ENCODE measurements around the gene GNG13. TPM values are rescaled to one million over a fixed set of nuclear protein-coding genes. Genes with fewer than 3 reads are reported as not detected.

Gene GNG13
- not detected for polyA plus RNA-seq (ENCODE audit: low read depth in 6 of 6)

DNA sequence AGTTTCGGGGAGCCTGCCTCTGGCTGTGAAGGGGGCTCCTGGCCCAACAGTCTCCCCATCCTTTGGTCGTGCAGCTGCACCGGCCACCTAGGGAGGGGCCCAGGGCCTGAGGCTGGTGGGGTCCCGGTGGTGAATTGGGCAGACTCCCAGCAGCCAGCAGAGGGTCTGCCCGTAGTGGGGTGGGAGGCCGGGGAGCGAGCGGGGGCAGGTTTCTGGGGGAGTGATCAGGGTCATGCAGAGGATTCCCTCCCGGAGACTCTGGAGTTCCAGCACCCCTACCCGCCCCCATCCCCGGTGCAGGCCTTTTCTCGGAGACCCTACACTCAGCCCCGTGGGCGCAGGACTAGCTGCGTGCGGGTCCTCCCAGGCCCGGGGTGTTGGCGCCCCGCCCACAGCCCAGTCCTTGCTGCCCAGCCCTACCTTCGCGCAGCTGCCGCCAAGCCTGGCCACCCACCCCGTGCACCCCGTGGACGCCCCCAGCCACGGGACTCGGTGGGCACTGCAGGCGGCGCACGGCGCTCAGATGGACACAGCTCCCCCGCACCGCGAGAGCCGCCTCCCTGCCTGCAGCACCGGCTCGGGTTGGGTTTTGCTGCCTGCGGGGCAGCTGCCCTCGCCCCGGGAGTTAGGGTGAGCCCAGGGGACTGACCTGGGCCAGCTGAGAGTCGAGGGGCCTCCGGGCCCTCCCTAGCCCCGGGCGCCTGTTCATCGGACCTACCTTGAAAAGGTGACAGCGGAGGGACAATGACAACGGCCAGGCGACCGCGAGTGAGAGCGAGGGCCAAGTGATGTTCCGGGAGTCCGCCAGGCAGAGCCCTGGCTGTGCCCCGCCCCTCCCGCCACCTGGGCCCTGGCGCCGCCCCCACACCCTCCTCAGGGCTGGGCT, at the start of gene GNG13:
GNG13 (minus strand) TSS at position 787 of the 886 bp plus-strand sequence. CDS start 1,657 bp downstream, outside the sequence.
- peaks cover 0 to 8% of the 10 kb centered on the region in 2 donors for H3K36me3 Mint-ChIP-seq
- ATAC-seq (ENCODE audit: low read depth in 2 of 2) = no peak

DNA sequence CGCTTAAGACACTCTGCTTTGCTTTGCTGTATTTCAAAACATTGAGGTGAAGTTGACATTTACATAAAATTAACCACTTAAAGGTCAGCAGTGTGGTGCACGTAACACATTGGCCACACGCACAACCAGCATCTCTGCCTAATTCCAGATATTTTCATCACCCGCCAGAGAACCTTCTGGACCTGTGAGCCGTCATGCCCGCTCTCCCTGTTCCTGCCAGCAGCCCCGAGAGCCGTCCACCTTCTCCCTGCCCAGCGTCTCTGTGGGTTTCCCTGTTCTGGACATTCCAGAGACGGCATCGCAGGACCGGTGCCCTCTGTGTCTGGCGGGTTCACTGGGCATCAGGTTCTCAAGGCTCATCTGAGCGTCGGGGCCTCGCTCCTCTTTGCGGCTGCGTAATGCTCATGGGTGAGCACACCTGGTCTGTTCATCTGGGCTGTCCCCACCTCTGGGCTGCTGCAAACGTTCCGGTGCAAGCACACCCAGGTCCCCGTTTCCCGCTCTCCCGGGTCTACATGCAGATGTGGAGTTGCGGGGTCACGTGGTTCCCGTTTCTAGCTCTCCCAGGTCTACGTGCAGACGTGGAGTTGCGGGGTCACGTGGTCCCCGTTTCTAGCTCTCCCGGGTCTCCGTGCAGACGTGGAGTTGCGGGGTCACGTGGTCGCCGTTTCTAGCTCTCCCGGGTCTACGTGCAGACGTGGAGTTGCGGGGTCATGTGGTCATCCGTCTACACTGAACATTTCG, 48.1 kb upstream of the GNG13 start:
- no peak for DNase-seq
- ATAC-seq (ENCODE audit: low read depth in 2 of 2) = no peak
- H3K36me3 Mint-ChIP-seq = no peaks in the 10 kb centered on the region
- H3K9me3 Mint-ChIP-seq = peaks cover 0 to 2% (median 0%) of the 10 kb centered on the region in 7 donors
- H3K4me3 Mint-ChIP-seq = no peak overlapping the region
- no peaks in the 10 kb centered on the region for H3K27me3 Mint-ChIP-seq
- H3K27ac Mint-ChIP-seq = peak overlapping the region in 2 of 6 donors; percentile 59 to 78
- H3K4me1 Mint-ChIP-seq = peaks cover 0 to 4% (median 3%) of the 10 kb centered on the region in 3 donors

More for the DNA sequence above, at the start of gene GNG13:
- H3K27ac Mint-ChIP-seq = no peak within 1 kb of the TSS
- no peak for DNase-seq
- H3K9me3 Mint-ChIP-seq = peaks cover 0 to 3% (median 0%) of the 10 kb centered on the region in 7 donors
- no peaks in the 10 kb centered on the region for H3K4me1 Mint-ChIP-seq
- peaks cover 0 to 35% (median 8%) of the 10 kb centered on the region in 3 donors for H3K27me3 Mint-ChIP-seq
- H3K4me3 Mint-ChIP-seq = peak within 1 kb of the TSS in 1 of 8 donors; percentile 52

GRCh38 chr16:847681-848445, 47.3 kb upstream of the GNG13 start:
- peaks cover 0 to 2% (median 0%) of the 10 kb centered on the region in 7 donors for H3K9me3 Mint-ChIP-seq
- H3K27ac Mint-ChIP-seq = peak overlapping the region in 1 of 6 donors; percentile 10
- no peaks in the 10 kb centered on the region for H3K4me1 Mint-ChIP-seq
- no peak for DNase-seq
- H3K4me3 Mint-ChIP-seq = no peak overlapping the region
- no peaks in the 10 kb centered on the region for H3K36me3 Mint-ChIP-seq
- no peak for ATAC-seq (ENCODE audit: low read depth in 2 of 2)
- no peaks in the 10 kb centered on the region for H3K27me3 Mint-ChIP-seq

- peaks cover 0 to 2% (median 0%) of the 10 kb centered on the region in 7 donors for H3K9me3 Mint-ChIP-seq
- no peaks in the 10 kb centered on the region for H3K4me1 Mint-ChIP-seq
- H3K27ac Mint-ChIP-seq = no peak overlapping the region
- no peak overlapping the region for H3K4me3 Mint-ChIP-seq
- H3K27me3 Mint-ChIP-seq = no peaks in the 10 kb centered on the region
- ATAC-seq (ENCODE audit: low read depth in 2 of 2) (no peak), DNase-seq (no peak)
- no peaks in the 10 kb centered on the region for H3K36me3 Mint-ChIP-seq
These were observed 46.6 kb upstream of the GNG13 start for GRCh38 chr16:847151-847550.

- Mint-ChIP-seq H3K9me3 (peaks cover 0 to 2% (median 0%) of the 10 kb centered on the region in 7 donors), H3K4me1 (no peaks in the 10 kb centered on the region), H3K36me3 (no peaks in the 10 kb centered on the region), H3K27me3 (no peaks in the 10 kb centered on the region), H3K27ac (peak overlapping the region in 2 of 6 donors; percentile 26 to 59), H3K4me3 (peak overlapping the region in 1 of 8 donors; percentile 15)
- ATAC-seq (ENCODE audit: low read depth in 2 of 2) (no peak), DNase-seq (no peak)
These were observed 44.8 kb upstream of the GNG13 start for GRCh38 chr16:845351-845745.

- Mint-ChIP-seq H3K27me3 (no peaks in the 10 kb centered on the region), H3K9me3 (no peaks in the 10 kb centered on the region), H3K36me3 (no peaks in the 10 kb centered on the region), H3K4me1 (no peaks in the 10 kb centered on the region), H3K4me3 (no peak overlapping the region), H3K27ac (peak overlapping the region in 1 of 6 donors; percentile 53)
- DNase-seq (no peak), ATAC-seq (ENCODE audit: low read depth in 2 of 2) (no peak)
These were observed 44.3 kb upstream of the GNG13 start for GRCh38 chr16:844638-845350.

DNA sequence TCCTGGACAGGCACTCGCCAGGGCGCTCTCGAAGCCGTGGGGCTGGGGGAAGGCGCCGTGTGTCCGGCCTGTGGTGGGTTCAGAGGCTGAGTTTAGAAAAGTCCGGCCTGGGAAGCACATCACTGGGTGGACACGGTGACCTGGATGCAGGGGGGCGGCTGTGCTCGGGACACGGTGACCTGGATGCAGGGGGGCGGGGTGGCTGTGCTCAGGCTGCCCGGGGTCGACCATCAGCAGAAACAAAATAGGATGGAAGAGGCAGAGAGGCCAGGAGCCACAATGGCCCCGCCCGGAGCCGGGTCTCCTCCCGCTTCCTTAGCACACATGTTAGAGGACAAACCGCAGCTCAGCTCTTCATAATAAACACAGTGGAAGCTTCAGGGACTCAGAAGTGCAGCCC, 43.2 kb upstream of the GNG13 start:
- Mint-ChIP-seq H3K36me3 (no peaks in the 10 kb centered on the region), H3K4me1 (no peaks in the 10 kb centered on the region), H3K27me3 (no peaks in the 10 kb centered on the region)

GRCh38 chr16:842711-843560, 42.4 kb upstream of the GNG13 start:
- Mint-ChIP-seq H3K9me3 (peaks cover 0 to 6% (median 3%) of the 10 kb centered on the region in 7 donors), H3K4me3 (no peak overlapping the region), H3K27ac (peak overlapping the region in 1 of 6 donors; percentile 20), H3K4me1 (no peaks in the 10 kb centered on the region), H3K27me3 (no peaks in the 10 kb centered on the region), H3K36me3 (no peaks in the 10 kb centered on the region)
- DNase-seq (no peak), ATAC-seq (ENCODE audit: low read depth in 2 of 2) (no peak)

More for the DNA sequence above, 43.2 kb upstream of the GNG13 start:
- peaks cover 0 to 3% (median 0%) of the 10 kb centered on the region in 7 donors for H3K9me3 Mint-ChIP-seq
- H3K4me3 Mint-ChIP-seq = no peak overlapping the region
- H3K27ac Mint-ChIP-seq = no peak overlapping the region
- DNase-seq (no peak), ATAC-seq (ENCODE audit: low read depth in 2 of 2) (no peak)

DNA sequence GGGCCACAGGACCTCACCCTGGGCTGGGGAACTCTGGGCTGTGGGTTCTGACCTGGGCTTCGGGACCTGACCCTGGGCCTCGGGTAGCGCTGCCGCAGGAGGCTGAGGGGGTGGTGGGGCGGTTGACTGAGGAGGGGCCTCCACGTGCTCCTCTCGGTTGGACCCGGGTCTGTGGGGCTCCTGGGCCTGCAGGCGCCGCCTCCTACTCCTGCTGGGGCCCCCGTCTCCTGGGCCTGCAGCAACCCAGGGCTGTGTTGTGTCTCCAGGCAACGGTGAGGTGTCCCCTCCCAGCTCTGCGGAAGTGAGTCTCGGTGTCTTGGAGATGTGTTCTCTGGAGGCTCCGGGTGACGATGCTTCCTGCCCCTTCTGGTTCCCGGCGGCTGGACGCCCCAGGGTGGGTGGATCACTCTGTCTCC, 41.5 kb upstream of the GNG13 start:
- Mint-ChIP-seq H3K36me3 (no peaks in the 10 kb centered on the region), H3K27me3 (no peaks in the 10 kb centered on the region), H3K4me1 (no peaks in the 10 kb centered on the region), H3K4me3 (no peak overlapping the region), H3K27ac (peak overlapping the region in 1 of 6 donors; percentile 87), H3K9me3 (peaks cover 0 to 14% (median 3%) of the 10 kb centered on the region in 7 donors)
- ATAC-seq (ENCODE audit: low read depth in 2 of 2) = no peak
- no peak for DNase-seq

- H3K4me1 Mint-ChIP-seq = no peaks in the 10 kb centered on the region
- H3K4me3 Mint-ChIP-seq = no peak overlapping the region
- peaks cover 0 to 19% (median 7%) of the 10 kb centered on the region in 7 donors for H3K9me3 Mint-ChIP-seq
- H3K27me3 Mint-ChIP-seq = no peaks in the 10 kb centered on the region
- DNase-seq (no peak), ATAC-seq (ENCODE audit: low read depth in 2 of 2) (no peak)
- H3K36me3 Mint-ChIP-seq = peaks cover 0 to 1% of the 10 kb centered on the region in 2 donors
- no peak overlapping the region for H3K27ac Mint-ChIP-seq
These were observed 41.0 kb upstream of the GNG13 start for GRCh38 chr16:841455-842060.

DNA sequence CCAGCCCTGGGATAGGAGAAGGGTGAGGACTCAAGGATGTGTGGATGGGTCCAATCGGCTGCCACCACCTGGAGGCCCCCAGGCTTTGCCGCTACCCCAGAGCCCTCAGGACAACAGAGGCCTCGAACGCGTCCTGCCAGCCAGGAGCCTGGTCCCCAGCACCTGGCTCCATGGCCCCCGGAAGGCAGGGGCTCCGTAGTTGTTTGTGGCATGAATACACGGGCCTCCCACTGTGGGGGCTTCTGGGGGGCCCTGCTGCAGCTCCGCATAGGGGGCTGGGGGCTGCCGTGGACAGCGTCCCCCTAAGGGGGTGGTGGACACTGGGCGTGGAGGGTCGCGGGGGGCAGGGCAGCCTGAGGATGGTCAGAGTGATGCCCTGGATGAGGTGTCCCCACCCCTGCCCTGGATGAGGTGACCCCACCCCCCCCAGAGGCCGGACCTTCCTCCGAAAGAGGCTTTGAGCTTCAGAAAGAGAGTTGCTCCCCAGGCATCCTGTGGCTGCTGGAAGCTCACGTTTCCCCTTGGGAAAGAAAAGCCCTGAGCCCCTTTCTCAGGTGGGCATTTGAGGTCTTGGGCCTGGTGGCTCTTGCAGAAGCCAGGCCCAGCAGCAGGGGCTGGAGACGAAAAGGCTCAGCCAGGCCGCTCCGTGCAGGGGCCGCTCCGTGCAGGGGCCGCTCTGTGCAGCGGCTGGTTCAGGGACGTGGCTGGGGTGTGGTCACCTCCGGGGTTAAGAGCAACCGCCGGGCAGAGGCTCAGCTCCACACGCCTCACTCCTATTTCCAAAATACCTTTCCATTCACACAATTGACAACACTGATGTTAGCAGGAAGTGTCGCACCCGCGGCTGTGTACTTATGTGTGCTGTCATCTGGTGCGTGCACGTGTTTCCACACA, 40.3 kb upstream of the GNG13 start:
- Mint-ChIP-seq H3K4me3 (no peak overlapping the region), H3K4me1 (no peaks in the 10 kb centered on the region), H3K27me3 (no peaks in the 10 kb centered on the region), H3K36me3 (peaks cover 0 to 9% of the 10 kb centered on the region in 2 donors), H3K9me3 (peaks cover 0 to 26% (median 14%) of the 10 kb centered on the region in 7 donors), H3K27ac (no peak overlapping the region)
- DNase-seq (no peak), ATAC-seq (ENCODE audit: low read depth in 2 of 2) (no peak)
